RKO (cell line): ENCODE measurements around the gene BRCA1.
"Not testable (repeated sequence)": the region's sequence is repeated elsewhere in the genome, so short reads cannot be mapped to it uniquely, and the experiment has no call there.

Experiments
- DNase-seq: peaks from one replicate; pipeline ENCODE4 v3.0.0-alpha.2; 2016; ENCODE audit warnings: low spot score

The BRCA1 gene

DNA sequence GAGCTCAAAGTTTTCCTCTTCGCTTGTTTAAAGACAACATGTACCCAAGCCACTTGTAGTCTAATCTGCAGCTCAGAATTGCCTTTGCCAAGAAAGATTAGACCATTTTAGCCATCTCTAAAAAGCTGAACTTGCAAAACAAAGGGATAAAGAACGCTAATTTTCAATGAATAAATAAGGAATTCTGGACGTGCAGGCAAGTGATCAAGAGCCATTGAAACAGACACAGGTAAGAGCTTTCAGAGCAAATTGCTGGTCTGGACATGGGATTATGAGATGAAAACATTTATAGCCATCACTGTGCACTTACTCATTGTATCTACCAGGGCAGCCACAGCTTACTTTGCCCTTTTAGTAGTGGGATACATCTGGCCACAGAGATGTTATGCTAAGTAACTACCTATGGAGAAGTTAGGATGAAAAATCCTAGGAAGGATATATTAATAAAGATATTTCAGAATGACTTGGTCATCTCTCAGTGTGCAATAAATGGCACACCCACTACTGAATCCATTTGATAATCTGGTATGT is 55.7 kb downstream of the BRCA1 start:
- DNase-seq, result no peak

DNA sequence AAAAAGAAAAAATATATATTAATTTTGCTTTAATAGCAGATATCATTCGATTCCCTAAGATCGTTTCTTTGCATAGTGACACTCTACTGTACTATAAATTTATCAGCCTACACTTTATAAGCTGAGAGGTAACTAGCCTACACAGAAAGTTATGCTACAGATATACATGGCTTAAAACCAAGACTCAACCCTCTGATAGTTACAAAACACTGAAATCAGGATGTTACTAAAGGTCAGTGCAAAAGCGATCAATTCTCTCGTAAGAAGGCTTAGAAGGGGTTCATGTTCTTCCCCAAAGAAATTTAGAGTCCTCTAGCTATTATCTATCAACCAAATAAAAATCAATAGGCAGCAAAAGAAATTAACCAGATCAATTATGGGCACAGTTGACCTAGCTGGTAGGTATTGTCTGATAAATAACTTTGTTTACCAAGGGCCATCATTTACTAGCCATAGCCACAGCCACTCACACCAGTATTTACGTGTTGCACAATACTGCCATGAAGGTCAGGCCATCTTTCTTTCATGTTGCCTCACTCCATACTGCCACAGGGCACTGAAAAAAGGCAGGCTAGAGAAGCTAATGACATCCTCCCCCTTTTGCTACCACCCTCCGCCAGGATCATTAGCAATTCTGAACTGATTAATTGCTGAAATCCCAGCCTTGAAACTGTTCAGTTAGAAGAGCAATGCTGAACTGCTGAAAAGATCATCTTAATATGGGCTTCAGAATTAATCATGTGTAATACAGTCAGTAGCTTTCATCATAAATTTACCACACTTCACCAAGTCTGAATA is 56.4 kb downstream of the BRCA1 start:
- no peak for DNase-seq

DNA sequence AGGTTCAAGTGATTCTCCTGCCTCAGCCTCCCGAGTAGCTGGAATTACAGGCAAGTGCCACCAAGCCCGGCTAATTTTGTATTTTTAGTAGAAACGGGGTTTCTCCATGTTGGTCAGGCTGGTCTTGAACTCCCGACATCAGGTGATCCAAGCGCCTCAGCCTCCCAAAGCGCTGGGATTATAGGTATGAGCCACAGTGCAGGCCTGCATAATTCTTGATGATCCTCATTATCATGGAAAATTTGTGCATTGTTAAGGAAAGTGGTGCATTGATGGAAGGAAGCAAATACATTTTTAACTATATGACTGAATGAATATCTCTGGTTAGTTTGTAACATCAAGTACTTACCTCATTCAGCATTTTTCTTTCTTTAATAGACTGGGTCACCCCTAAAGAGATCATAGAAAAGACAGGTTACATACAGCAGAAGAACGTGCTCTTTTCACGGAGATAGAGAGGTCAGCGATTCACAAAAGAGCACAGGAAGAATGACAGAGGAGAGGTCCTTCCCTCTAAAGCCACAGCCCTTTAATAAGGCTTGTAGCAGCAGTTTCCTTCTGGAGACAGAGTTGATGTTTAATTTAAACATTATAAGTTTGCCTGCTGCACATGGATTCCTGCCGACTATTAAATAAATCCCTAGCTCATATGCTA is 62.1 kb downstream of the BRCA1 start:
- no peak for DNase-seq

DNA sequence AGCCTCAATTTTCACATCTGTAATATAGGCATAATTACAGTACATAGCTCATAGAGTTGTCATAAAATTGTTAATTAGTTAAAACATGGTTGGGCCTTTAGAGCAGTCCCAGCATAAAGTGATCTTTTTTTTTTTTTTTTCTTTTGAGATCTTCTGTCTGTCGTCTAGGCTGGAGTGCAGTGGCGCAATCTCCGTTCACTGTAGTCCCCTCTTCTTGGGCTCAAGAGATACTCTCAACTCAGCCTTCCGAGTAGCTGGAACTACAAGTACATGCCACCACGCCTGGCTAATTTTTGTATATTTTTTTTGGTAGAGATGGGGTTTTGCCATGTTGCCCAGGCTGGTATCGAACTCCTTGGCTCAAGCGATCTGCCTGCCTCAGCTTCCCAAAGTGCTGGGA is 69.1 kb downstream of the BRCA1 start:
- no peak for DNase-seq

DNA sequence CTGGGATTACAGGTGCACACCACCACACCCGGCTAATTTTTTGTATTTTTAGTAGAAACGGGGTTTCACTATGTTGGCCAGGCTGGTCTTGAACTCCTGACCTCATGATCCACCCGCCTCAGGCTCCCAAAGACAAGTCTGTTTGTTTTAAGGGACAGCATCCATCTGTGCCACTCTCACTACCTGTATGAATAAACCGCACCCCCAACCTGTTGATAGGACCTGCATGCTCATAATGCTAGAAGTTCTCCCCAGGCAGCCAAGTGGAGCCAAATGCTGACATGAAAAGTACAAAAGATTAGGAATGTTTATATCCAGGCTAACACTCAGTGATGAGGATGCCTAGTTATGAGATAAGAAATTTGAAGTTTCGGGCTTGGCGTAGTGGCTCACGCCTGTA is 72.2 kb downstream of the BRCA1 start:
- DNase-seq, result not testable (repeated sequence)

DNA sequence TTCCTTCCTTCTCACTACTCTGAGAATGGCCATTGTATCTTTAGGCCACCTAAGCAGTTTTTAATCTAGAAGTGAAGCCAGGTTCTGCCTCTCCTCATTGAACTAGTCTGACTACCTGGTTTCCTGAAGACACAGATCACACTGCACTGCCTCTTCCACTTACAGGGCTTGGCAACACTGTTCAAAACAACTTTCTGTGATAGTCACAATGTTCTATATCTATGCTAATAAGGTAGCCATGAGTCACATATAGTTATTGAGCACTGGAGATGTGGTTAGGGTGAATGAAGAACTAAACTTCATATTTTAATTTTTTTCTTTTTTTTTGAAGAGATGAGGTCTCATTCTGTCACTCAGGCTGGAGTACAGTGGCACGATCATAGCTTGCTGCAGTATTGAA is 73.2 kb downstream of the BRCA1 start:
- no peak for DNase-seq

DNA sequence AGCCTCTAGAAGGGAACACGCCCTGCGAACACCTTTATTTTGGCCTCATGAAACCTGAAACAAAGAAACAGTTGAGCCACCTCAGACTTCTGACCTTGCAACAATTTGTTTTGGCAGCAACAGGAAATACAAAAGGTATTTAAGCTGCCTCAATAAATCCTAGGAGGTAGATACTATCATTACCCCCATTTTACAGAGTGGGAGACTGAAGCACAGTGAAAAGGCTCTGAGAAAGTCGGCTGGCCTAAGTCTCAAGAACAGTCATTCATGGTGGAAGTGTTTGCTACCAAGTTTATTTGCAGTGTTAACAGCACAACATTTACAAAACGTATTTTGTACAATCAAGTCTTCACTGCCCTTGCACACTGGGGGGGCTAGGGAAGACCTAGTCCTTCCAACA is 81.1 kb downstream of the BRCA1 start:
- no peak for DNase-seq

DNA sequence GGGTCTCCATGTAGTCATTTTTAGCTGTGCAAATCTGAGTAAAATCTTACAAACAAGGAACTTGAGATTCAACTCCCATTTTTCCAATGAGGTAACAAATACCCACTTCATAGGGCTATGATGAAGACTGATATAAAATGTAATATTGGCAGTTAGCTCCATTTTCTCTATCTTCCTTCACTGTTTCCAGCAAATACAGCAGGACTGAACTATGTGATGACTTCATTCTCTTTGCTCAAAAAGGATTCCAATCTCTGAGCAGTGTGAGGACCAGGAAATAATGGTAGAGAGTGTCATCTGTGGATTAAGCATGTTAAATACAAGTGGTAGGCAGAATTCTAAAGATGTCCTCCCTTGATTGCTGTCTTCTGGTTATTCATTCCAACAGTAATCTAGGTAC is 81.9 kb downstream of the BRCA1 start:
- no peak for DNase-seq

DNA sequence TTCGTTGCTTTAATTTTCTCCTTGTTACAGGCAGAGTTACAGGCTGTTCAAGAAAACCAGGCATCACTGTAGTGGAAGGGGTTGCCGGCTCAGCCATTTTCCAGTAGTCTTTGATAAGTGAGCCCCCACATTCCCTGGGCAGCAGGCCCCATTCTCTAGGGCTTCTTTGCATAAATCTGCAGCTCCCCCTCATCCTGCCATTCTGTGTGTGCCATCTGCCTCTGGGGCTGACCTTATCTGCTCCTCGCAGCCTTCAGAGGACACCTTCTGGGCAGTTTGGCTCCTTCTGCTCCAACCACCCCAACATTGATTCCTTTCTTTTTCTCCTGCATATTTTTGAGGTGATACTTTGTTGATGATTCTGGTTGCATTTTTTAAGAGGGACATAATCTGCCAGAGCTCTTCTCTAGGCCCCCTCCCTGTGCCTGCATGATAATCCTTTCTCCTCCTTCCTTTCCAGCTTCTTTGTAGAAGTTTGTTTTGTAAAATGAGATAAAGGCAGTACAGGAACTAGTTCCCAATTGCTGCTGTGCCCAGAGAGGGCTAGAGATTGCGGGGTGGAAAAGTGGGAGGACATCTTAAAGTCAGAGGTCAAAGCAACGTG is 83.0 kb downstream of the BRCA1 start:
- no peak for DNase-seq

DNA sequence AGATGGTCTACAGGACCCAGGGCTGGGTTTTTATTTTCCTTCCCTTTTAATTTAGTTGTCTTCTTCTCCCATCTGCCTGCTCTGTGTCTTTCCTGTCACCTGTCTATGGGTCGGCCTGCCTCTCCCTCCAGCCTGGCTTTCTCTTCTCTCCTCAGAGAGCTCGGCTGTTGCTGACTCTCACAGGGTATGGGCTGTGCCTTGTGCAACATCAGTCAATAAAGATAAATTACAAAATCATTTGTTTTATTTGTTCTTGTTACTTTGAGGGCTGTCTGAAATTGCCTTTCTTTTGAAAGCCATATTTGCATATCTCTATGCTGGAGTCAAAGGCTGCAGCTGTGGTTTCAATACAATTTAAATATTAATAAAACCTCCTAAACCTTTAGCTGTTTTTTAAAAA is 84.5 kb downstream of the BRCA1 start:
- DNase-seq, result no peak

DNA sequence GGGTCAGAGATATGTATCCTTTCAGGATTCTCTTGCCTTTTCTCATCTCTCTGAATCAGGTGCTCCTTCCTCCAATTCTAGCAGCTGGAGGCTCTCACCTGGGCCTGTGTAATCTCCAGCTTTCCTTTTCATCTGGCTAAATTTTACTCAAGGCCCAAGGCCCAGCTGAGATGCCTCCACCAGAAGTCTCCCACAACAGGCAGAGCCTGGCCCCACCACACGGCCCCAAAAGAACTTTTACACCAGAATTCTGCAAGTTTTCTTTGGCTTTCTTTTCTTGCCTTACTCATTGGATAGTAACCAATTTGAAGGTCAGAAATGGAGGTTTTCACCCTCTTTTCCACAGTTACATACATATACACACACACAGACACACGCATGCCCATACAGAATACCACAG is 85.5 kb downstream of the BRCA1 start:
- no peak for DNase-seq

DNA sequence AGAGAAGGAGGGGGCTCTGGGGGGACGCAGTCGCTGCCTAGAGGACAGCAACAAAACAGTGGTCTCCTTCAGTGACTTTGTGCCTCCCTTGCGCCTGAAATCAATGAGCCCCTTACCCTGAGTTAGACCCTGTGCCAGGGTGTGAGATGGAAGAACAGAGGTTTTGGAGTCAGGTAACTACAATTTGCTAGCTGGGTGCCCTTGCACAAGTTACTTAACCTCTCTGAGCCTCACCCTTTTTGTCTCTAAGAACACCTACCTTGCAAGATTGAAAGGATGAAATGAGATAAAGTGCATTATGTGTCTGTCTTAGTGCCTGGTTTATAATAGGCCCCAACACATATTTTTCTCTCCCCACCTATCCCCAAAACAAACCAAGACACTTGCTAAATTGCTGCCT is 90.3 kb downstream of the BRCA1 start:
- no peak for DNase-seq

DNA sequence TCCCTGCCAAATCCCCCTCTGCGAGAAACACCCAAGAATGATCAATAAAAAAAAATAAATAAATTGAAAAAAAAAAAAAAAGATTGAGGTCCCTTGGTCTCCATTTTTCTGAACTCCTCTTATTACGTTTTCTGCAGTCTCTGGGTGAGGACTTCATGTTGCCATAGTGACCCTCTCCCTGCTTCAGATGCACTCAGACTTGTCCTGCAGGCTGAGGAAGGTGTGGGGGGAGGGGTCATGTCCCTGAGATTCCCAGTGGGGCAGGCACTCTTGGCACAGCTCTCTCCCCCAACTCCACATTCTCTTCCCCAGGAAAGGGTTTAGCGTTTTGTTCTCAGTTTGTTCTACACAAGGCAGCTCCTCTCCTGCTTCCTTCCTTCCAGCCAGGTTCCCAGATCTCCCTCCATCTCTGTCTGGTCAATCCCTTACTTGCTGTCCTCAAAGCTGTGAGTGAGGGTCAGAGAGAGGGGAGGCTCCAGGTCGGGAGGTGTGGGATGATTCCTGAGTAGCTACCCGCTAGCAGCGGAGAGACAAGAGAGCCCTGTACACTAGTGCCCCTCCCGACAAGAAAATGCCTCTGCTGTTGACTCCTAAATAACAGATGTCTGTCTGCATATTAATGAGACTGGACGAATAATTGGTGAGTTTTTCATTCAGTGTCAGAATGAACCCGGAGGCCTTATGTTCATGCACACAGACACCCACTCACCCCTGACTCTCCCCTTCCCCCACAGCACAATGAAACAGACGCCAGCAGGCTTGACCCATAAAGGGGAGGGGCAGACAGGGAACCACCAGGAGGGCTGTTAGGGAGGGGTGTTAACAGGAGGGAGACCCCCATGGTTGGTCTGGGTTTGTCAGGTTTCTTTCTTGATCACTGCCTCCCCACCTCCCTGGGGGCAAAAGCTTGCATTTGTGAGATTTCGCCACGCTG is 90.9 kb downstream of the BRCA1 start:
- DNase-seq, result no peak

DNA sequence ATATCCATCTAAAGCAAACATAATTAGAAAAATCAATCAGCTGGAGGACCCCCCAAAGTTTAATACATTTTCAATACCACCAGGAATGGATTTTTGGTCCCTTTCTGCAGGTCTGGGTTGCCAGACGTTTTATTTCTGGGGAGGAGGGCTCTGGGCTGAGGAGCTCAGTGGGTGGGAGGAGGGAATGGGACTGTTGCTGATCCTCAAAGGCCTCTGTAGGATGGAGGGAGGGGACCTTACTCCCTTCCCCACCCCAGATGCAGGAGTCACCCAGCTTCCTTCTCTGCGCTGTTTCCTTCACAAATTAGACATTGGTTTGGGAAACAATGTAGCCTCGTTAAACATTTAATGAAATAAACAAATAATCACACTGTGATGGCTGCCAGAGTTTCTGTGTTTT is 93.5 kb downstream of the BRCA1 start:
- DNase-seq, result no peak

DNA sequence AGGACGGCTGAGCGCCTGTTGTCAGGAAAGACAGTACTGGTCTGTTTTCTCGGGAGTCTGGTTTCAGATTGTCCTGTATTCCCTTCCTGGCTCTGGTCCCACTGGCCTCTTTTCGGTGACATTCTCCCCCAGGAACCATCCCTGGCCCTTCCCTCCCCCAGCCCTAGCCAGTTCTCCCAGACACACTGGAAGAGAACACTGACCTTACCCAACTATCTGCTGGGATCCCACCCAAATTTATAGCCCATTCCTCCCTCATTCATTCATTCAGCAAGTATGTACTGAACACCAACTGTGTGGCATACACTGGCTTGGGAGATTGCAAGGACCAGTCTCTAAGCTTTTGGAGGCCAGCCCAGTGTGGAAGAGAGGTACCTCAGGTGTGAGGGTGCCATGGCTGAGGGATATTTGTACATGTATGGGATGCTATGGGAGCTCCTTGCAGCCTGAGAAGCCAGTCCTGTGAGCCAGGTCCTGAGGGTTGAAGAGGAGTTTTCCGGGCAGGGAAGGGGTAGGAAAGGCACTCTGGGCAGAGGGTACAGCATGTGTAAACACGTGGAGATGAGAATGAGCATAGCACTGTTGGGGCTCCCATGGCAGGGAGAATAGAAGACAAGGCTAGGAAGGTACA is 94.9 kb downstream of the BRCA1 start:
- no peak for DNase-seq

DNA sequence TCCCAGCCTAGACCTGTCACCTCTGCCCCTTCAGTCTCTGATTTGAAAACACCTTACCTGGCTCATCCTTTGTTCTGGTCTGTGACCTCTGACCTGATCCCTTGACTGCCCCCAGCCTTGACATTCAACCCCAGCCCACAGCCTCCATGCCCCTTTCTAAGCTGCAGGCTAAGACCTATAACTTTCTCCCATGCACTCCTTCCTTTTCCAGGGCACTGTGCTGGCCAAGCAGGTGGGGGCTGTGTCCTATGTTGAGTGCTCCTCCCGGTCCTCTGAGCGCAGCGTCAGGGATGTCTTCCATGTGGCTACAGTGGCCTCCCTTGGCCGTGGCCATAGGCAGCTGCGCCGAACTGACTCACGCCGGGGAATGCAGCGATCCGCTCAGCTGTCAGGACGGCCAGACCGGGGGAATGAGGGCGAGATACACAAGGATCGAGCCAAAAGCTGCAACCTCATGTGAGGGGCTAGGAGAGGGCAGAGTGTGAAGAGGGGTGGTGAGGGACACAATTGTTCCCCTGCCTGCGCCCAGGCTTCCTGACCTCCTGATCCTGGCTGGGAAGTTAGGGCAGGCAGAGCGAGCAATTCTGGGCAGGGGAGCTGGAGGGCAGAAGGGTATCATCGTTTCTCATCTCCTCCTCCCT is 96.8 kb downstream of the BRCA1 start:
- no peak for DNase-seq

DNA sequence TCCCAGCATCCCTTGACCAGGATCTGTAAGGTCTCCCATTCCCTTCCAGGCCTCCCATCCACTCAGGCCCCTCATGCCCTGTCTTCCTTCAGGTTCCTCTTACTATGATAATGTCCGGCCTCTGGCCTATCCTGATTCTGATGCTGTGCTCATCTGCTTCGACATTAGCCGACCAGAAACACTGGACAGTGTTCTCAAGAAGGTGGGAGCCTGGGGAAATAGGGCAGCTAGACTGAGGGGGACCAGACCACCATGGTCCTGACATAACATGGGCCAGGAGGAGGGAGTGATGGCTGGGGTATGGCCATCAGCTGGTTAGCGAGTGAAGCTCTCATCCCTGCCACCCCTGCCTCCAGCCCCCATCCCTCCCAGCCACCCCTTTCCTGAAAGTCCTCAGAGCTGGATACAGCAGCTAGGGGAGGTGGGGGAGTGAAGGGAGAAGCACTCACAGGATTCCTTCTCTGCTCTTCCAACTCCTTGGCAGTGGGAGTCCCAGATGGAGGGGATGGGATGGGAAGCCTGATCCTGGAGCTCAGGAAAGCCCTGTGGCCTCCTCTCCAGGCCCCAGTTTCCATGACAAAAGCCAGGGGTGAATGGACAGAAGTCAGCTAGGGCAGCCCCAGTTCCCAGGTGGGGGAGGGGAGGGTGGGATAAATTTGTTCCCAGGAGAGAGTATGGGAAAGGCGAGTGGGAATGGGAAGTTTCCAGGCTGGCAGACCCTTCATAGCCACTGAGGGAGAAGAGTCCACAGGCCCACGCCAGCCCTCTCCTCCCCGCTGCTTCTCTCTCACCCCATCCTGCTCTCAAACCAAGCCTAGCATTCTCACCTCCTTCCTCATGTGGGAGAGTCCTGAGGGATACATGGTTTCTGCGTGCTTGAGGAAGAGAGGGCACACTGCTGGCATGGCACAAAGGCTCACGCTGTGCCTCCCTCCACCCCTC is 97.8 kb downstream of the BRCA1 start:
- no peak for DNase-seq

DNA sequence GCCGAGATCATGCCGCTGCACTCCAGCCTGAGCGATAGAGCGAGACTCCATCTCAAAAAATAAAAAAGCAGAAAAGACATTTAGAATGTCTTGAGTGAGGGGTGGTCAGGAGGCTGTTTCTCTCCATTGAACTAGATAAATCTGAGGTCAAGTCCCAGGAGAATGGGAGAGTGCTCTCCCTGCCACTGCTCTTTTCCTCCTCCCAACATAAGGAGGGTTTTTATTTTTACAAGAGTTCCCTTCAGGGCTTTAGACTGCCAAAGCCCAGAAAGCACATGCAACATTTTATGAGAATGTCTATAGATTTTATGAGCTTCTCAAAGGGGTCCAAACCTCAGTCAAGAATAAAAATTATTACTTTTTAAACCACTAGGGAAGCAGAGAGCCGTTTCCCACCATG is 98.6 kb downstream of the BRCA1 start:
- no peak for DNase-seq

DNA sequence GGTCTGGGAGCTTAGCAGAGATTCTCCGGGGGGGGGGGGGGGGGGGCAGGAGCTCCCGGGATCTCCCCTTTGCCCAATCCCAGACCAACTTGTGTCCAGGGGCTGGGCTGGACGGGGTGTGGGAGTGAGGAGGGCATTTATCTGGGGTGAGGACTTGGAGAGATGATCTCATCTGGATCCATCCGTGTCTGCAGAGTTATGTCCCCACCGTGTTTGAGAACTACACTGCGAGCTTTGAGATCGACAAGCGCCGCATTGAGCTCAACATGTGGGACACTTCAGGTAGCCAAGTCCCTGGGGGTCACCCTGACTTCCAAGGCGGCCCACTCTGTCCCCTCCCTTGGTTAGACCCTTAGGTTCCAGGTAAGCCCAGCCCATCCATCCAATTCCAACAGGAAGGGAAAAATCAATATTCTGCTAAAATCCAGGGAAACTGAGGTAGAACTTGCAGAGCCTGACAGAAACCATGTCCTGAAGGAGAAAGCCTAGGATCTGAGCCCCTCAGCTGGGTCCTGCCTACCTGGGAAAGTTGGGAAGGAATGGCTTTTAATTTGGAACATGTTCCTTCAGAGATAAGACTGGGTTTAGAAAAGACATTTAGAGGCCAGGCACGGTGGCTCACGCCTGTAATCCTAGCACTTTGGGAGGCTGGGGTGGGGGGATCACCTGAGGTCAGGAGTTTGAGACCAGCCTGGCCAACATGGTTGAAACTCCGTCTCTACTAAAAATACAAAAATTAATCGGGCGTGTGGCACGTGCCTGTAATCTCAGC is 99.2 kb downstream of the BRCA1 start:
- DNase-seq, result no peak
